A549 (cell line): ENCODE measurements around the gene TOMM40L. TPM values are rescaled to one million over a fixed set of nuclear protein-coding genes. Genes with fewer than 3 reads are reported as not detected.

Experiments
- ATAC-seq, 2 experiments: fragments of 200-7000 bp in 1 of 2; fragments of >200 bp in 1 of 2; cut with Nextera tagmentation in 1 of 2; cut with Tn5 transposase in 1 of 2; 3 replicates each; pipeline versions ENCODE4 v1.8.0 to v1.9.1; 2018 to 2020; ENCODE audit warnings: mild to moderate bottlenecking in 1 of 2, moderate library complexity in 1 of 2
- CTCF ChIA-PET: fragments of 300-600 bp; sonication (Branson Sonifier 250); formaldehyde crosslinking; extraction: SDS; loops from one replicate; lab custom pipeline; 2021; ENCODE audit warnings: antibody characterized with exemption, inconsistent platforms; lab: Yijun Ruan, JAX
- POLR2A ChIA-PET: fragments of 350-600 bp; formaldehyde crosslinking; extraction: SDS; loops from one replicate; lab custom pipeline; 2021; ENCODE audit warnings: antibody characterized with exemption, inconsistent platforms; lab: Yijun Ruan, JAX
- DNase-seq, 2 experiments: peaks; one replicate each; pipeline versions ENCODE4 v3.0.0 to v3.0.0-alpha.2; 2011 to 2016; ENCODE audit warnings: low read depth in 1 of 2, low spot score in 1 of 2
- FAIRE-seq: peaks from 2 replicates; lab custom pipeline; 2011; peaks lifted over from hg19 to GRCh38; lab: Jason Lieb, UNC
- H3K27ac ChIP-seq, 2 experiments: fragments of >200 bp; sonication (Bioruptor Twin); formaldehyde crosslinking; 3 replicates each; pipeline ENCODE4 v1.5.1; 2016 to 2017
- H3K4me1 ChIP-seq: fragments of >200 bp; sonication (Bioruptor Twin); formaldehyde crosslinking; 3 replicates; pipeline ENCODE4 v1.6.1; 2016
- H3K4me2 ChIP-seq: fragments of >200 bp; sonication (Bioruptor Twin); formaldehyde crosslinking; 3 replicates; pipeline ENCODE4 v1.6.1; 2016
- H3K4me3 ChIP-seq: fragments of >200 bp; sonication (Bioruptor Twin); formaldehyde crosslinking; 3 replicates; pipeline ENCODE4 v1.5.1; 2016
- H3K9me3 ChIP-seq: fragments of >200 bp; sonication (Bioruptor Twin); formaldehyde crosslinking; 3 replicates; pipeline ENCODE4 v1.6.1; 2016
- CBX8 ChIP-seq: fragments of 200-600 bp; sonication (generic); IDR thresholded peaks from 2 replicates; pipeline ENCODE4 v1.6.1; 2016
- CEBPB ChIP-seq, 2 experiments: fragments of >200 bp in 1 of 2; sonication (Bioruptor Twin) in 1 of 2; formaldehyde crosslinking in 1 of 2; IDR thresholded peaks; 2 replicates each; pipeline ENCODE4 v1.6.1; 2012 to 2016
- CHD4 ChIP-seq: fragments of 200-600 bp; sonication (generic); IDR thresholded peaks from 2 replicates; pipeline ENCODE4 v1.6.1; 2016; ENCODE audit warnings: antibody characterized with exemption, mild to moderate bottlenecking, borderline replicate concordance
- EHMT2 ChIP-seq: fragments of 200-600 bp; sonication (generic); IDR thresholded peaks from 2 replicates; pipeline ENCODE4 v1.6.1; 2016; ENCODE audit warnings: antibody characterized with exemption, low read depth, mild to moderate bottlenecking, moderate library complexity
- ESRRA ChIP-seq: fragments of 150-350 bp; IDR thresholded peaks from 2 replicates; pipeline ENCODE4 v1.6.1; 2014; ENCODE audit warnings: mild to moderate bottlenecking, low read length, borderline replicate concordance
- FOXS1 ChIP-seq: fragments of 250-450 bp; sonication (Bioruptor Pico); IDR thresholded peaks from 2 replicates; pipeline ENCODE4 v1.5.0; 2020; ENCODE audit warnings: mild to moderate bottlenecking, moderate library complexity
- HOXA7 ChIP-seq: fragments of 250-450 bp; sonication (Bioruptor Pico); IDR thresholded peaks from 2 replicates; pipeline ENCODE4 v1.5.0; 2020; ENCODE audit warnings: mild to moderate bottlenecking, moderate library complexity
- HOXB13 ChIP-seq: fragments of 250-450 bp; sonication (Bioruptor Pico); IDR thresholded peaks from 2 replicates; pipeline ENCODE4 v1.5.0; 2020; ENCODE audit warnings: low read depth, mild to moderate bottlenecking, moderate library complexity
- HOXB5 ChIP-seq: fragments of 250-450 bp; sonication (Bioruptor Pico); IDR thresholded peaks from 2 replicates; pipeline ENCODE4 v1.5.0; 2020; ENCODE audit warnings: mild to moderate bottlenecking, moderate library complexity
- JUN ChIP-seq, 2 experiments: fragments of >200 bp; sonication (Bioruptor Twin); formaldehyde crosslinking; IDR thresholded peaks; 2 replicates in 1 of 2; 3 replicates in 1 of 2; pipeline ENCODE4 v1.6.1; 2016 to 2017
- JUNB ChIP-seq: fragments of >200 bp; sonication (Bioruptor Twin); formaldehyde crosslinking; IDR thresholded peaks from 2 replicates; pipeline ENCODE4 v1.6.1; 2016
- KDM5A ChIP-seq: fragments of 200-600 bp; sonication (generic); IDR thresholded peaks from 2 replicates; pipeline ENCODE4 v1.6.1; 2016; ENCODE audit warnings: antibody characterized with exemption, mild to moderate bottlenecking
- MYC ChIP-seq: IDR thresholded peaks from 2 replicates; pipeline ENCODE4 v1.6.1; 2012; ENCODE audit warnings: mild to moderate bottlenecking, inconsistent platforms, low read length, improper control_type of control experiment, borderline replicate concordance
- NFE2L2 ChIP-seq: fragments of 150-350 bp; conservative IDR thresholded peaks from 2 replicates; pipeline ENCODE4 v1.6.1; 2014; ENCODE audit warnings: low read length
- NPAS2 ChIP-seq: fragments of 250-450 bp; sonication (Bioruptor Pico); IDR thresholded peaks from 2 replicates; pipeline ENCODE4 v1.8.0; 2022; ENCODE audit warnings: mild to moderate bottlenecking, moderate library complexity, borderline replicate concordance
- NR3C1 ChIP-seq: fragments of >200 bp; sonication (Bioruptor Twin); formaldehyde crosslinking; IDR thresholded peaks from 3 replicates; pipeline ENCODE4 v1.6.1; 2017
- POLR2AphosphoS2 ChIP-seq: conservative IDR thresholded peaks from 2 replicates; pipeline ENCODE4 v1.6.1; 2012; ENCODE audit warnings: low read length, improper control_type of control experiment, inconsistent platforms
- RAD21 ChIP-seq, 2 experiments: fragments of >200 bp in 1 of 2; sonication (Bioruptor Twin) in 1 of 2; formaldehyde crosslinking in 1 of 2; IDR thresholded peaks in 1 of 2; conservative IDR thresholded peaks in 1 of 2; 2 replicates in 1 of 2; 3 replicates in 1 of 2; pipeline ENCODE4 v1.6.1; 2012 to 2018; ENCODE audit warnings: inconsistent platforms in 1 of 2
- TFCP2L1 ChIP-seq: fragments of 250-450 bp; sonication (Bioruptor Pico); IDR thresholded peaks from 2 replicates; pipeline ENCODE4 v1.5.0; 2021; ENCODE audit warnings: mild to moderate bottlenecking
- ZNF302 ChIP-seq: fragments of 250-450 bp; sonication (Bioruptor Pico); IDR thresholded peaks from 2 replicates; pipeline ENCODE4 v1.9.0; 2021; ENCODE audit warnings: inconsistent platforms, mild to moderate bottlenecking, moderate library complexity
- ZSCAN20 ChIP-seq: fragments of 250-450 bp; sonication (Bioruptor Pico); IDR thresholded peaks from 2 replicates; pipeline ENCODE4 v1.8.0; 2022; ENCODE audit warnings: mild to moderate bottlenecking, moderate library complexity
- WGBS: methylation state at CpG from one replicate; pipeline ENCODE4 v1.1.6; 2017; ENCODE audit errors: missing lambda C conversion rate; 5-methylcytosine and 5-hydroxymethylcytosine counted together
- polyA plus RNA-seq, 4 experiments: library from polyadenylated mRNA; depleted of rRNA in 3 of 4; stranded (reverse); fragments of >200 nt; fragmentation: RNase III in 1 of 4; extraction: RNeasy Plus Mini Kit Qiagen cat#74134 plus additional on column Dnase treatment in 1 of 4; gene quantifications; 2 replicates in 3 of 4; 3 replicates in 1 of 4; pipeline ENCODE4 v1.2.3, GENCODE V29; 2011 to 2017
- TF ChIP-seq, protein P1 (sequence below): IDR thresholded peaks from 2 replicates; pipeline ENCODE4 v1.6.1; 2012; ENCODE audit warnings: low read depth, borderline replicate concordance
- TF ChIP-seq, protein P2 (sequence below): fragments of 150-350 bp; IDR thresholded peaks from 2 replicates; pipeline ENCODE4 v1.6.1; 2014; ENCODE audit warnings: low read depth, mild to moderate bottlenecking, low read length
- TF ChIP-seq, protein P3 (sequence below): fragments of 250-450 bp; sonication (Bioruptor Pico); IDR thresholded peaks from 2 replicates; pipeline ENCODE4 v1.5.0; 2020; ENCODE audit warnings: low read depth, mild to moderate bottlenecking, moderate library complexity
- TF ChIP-seq, protein P4 (sequence below): fragments of >200 bp; sonication (Bioruptor Twin); formaldehyde crosslinking; IDR thresholded peaks from 3 replicates; pipeline ENCODE4 v1.6.1; 2016
- TF ChIP-seq, protein P5 (sequence below): fragments of >200 bp; sonication (Bioruptor Twin); formaldehyde crosslinking; IDR thresholded peaks from 3 replicates; pipeline ENCODE4 v1.5.1; 2016

Gene TOMM40L
- polyA plus RNA-seq, 2 of the 4 experiments (the other 2 are of a cell fraction): 6.3 to 10.2 TPM

DNA sequence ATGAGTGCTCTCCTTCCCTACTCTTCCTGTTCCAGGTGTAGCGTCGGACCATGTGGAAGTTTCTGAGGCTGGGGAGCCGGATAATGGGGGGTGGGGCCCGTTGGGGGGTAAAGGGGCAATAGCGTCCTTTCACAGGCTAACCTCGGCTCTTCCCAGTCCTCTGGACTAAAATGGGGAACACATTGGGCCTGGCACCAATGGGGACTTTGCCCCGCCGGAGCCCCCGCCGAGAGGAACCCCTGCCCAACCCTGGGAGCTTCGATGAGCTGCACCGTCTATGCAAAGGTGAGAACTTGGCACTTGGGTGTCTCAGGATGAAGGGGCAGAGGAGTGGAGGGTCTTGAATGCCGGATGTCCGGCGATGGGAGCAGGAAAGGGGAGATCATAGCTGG lies 456 bp downstream of the TOMM40L start:
- H3K9me3 ChIP-seq: no peaks in the 10 kb centered on the region
- no peak for FAIRE-seq
- TF ChIP-seq, protein P1, sequence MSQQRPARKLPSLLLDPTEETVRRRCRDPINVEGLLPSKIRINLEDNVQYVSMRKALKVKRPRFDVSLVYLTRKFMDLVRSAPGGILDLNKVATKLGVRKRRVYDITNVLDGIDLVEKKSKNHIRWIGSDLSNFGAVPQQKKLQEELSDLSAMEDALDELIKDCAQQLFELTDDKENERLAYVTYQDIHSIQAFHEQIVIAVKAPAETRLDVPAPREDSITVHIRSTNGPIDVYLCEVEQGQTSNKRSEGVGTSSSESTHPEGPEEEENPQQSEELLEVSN: no peak
- TF ChIP-seq POLR2AphosphoS2 (no peak), TFCP2L1 (CRISPR knock-in tag) (no peak), CEBPB (IDR thresholded peaks at IDR 0.05) (no peak), CBX8 (no peak), ESRRA (no peak), HOXB13 (no peak), FOXS1 (CRISPR knock-in tag) (no peak), HOXB5 (no peak), RAD21 (conservative IDR thresholded peaks at IDR 0.05 in 1 of 2, IDR thresholded peaks at IDR 0.05 in 1 of 2) (no peak)
- TF ChIP-seq, all 56 proteins: peak for 0
- Histone ChIP-seq H3K4me3 (peak overlapping the region; percentile 57), H3K4me1 (peaks cover 13% of the 10 kb centered on the region), H3K27ac (peak overlapping the region; percentile 72 to 85), H3K4me2 (peak overlapping the region; percentile 93)
- WGBS: 10% methylated on average over 15 of the region's 15 CpGs
- DNase-seq (no peak), ATAC-seq (no peak)
- ChIA-PET CTCF (interaction anchor here (0.7 to 20.1 kb wide), 24 partner anchors 8 to 182 kb away, joined by 3 to 319 read pairs (median 11); partner anchors contain the start of genes ADAMTS4, CFAP126, FCER1G and NDUFS2), POLR2A (interaction anchor here (0.6 to 1.6 kb wide), 8 partner anchors 11 to 163 kb away, joined by 4 to 23 read pairs (median 10); partner anchors contain the start of genes NDUFS2 and SDHC)

DNA sequence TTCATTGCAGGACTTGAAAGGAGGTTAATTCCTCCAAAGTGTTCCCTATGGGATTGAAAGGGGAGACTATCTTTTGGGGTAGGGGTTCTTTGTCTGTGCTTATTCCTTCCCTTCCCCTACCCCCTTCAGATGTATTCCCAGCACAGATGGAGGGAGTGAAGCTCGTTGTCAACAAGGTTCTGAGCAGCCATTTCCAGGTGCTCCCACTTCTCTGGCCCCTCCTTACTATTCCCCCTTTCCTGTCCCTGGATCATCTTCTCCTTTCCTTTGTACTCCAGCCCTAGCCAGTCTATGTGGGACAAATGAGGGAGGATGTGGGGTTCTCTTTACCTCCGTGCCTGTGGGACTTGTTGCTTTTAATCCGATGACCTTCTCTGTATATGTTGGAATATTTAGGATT lies 899 bp downstream of the TOMM40L start:
- DNase-seq (no peak), ATAC-seq (no peak), FAIRE-seq (no peak)
- Histone ChIP-seq H3K4me3 (peak overlapping the region; percentile 57), H3K9me3 (no peaks in the 10 kb centered on the region), H3K27ac (peak overlapping the region; percentile 72 to 85; a peak in 4 of 6 replicates), H3K4me2 (peak overlapping the region; percentile 93), H3K4me1 (peaks cover 13% of the 10 kb centered on the region)
- ChIA-PET POLR2A (interaction anchor here (1.6 kb wide), 1 partner anchor 87 kb away, joined by 14 read pairs; the partner anchor contains the start of gene SDHC), CTCF (interaction anchor here (0.5 to 20.1 kb wide), 24 partner anchors 9 to 200 kb away, joined by 3 to 319 read pairs (median 11); partner anchors contain the start of genes CFAP126, FCER1G, NDUFS2 and NR1I3)
- WGBS: 79% methylated on average over 3 of the region's 3 CpGs
- TF ChIP-seq HOXA7 (no peak), ZSCAN20 (CRISPR knock-in tag) (no peak), MYC (no peak), CHD4 (no peak), NPAS2 (CRISPR knock-in tag) (no peak), EHMT2 (no peak), HOXB13 (no peak), JUN (IDR thresholded peaks at IDR 0.05) (no peak), ESRRA (no peak), NR3C1 (no peak), CBX8 (no peak), JUNB (no peak), KDM5A (no peak), ZNF302 (no peak), NFE2L2 (no peak), HOXB5 (no peak)
- TF ChIP-seq, protein P2, sequence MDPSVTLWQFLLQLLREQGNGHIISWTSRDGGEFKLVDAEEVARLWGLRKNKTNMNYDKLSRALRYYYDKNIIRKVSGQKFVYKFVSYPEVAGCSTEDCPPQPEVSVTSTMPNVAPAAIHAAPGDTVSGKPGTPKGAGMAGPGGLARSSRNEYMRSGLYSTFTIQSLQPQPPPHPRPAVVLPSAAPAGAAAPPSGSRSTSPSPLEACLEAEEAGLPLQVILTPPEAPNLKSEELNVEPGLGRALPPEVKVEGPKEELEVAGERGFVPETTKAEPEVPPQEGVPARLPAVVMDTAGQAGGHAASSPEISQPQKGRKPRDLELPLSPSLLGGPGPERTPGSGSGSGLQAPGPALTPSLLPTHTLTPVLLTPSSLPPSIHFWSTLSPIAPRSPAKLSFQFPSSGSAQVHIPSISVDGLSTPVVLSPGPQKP: no peak
- TF ChIP-seq, protein P3, sequence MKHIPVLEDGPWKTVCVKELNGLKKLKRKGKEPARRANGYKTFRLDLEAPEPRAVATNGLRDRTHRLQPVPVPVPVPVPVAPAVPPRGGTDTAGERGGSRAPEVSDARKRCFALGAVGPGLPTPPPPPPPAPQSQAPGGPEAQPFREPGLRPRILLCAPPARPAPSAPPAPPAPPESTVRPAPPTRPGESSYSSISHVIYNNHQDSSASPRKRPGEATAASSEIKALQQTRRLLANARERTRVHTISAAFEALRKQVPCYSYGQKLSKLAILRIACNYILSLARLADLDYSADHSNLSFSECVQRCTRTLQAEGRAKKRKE (CRISPR knock-in tag): no peak
- TF ChIP-seq, protein P4, sequence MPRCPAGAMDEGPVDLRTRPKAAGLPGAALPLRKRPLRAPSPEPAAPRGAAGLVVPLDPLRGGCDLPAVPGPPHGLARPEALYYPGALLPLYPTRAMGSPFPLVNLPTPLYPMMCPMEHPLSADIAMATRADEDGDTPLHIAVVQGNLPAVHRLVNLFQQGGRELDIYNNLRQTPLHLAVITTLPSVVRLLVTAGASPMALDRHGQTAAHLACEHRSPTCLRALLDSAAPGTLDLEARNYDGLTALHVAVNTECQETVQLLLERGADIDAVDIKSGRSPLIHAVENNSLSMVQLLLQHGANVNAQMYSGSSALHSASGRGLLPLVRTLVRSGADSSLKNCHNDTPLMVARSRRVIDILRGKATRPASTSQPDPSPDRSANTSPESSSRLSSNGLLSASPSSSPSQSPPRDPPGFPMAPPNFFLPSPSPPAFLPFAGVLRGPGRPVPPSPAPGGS: no peak
- TF ChIP-seq, protein P5, sequence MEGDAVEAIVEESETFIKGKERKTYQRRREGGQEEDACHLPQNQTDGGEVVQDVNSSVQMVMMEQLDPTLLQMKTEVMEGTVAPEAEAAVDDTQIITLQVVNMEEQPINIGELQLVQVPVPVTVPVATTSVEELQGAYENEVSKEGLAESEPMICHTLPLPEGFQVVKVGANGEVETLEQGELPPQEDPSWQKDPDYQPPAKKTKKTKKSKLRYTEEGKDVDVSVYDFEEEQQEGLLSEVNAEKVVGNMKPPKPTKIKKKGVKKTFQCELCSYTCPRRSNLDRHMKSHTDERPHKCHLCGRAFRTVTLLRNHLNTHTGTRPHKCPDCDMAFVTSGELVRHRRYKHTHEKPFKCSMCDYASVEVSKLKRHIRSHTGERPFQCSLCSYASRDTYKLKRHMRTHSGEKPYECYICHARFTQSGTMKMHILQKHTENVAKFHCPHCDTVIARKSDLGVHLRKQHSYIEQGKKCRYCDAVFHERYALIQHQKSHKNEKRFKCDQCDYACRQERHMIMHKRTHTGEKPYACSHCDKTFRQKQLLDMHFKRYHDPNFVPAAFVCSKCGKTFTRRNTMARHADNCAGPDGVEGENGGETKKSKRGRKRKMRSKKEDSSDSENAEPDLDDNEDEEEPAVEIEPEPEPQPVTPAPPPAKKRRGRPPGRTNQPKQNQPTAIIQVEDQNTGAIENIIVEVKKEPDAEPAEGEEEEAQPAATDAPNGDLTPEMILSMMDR: no peak
